Pulmonary artery endothelial cell (primary cell): ENCODE results near the gene ATG9B. TPM values are rescaled to one million over a fixed set of nuclear protein-coding genes. Genes with fewer than 3 reads are reported as not detected.

Experiments
- DNase-seq: peaks from one replicate; pipeline ENCODE4 v3.0.0-alpha.2; 2011; ENCODE audit warnings: low read depth, low spot score
- total RNA-seq: library from RNA; depleted of rRNA; stranded (reverse); fragments of >200 nt; gene quantifications from 2 replicates; pipeline ENCODE4 v1.2.3, GENCODE V29; 2014

The ATG9B gene
- total RNA-seq, 1 donor from 2014 or later: under 0.01 TPM

GRCh38 chr7:150999001-150999400 lies 25.3 kb downstream of the ATG9B start:
- DNase-seq: no peak

DNA sequence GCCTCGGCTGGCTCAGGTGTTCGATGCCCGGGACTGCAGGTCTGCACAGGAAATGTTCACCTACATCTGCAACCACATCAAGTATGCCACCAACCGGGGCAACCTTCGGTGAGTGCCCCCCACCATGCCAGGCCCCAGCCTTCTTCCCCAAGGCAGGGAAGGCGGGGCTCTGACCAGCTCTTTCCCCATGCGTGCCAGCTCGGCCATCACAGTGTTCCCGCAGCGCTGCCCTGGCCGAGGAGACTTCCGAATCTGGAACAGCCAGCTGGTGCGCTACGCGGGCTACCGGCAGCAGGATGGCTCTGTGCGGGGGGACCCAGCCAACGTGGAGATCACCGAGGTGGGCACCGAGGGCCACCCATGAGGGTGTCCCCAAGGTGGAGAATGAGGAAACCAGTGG lies 26.0 kb downstream of the ATG9B start:
- DNase-seq: no peak

- DNase-seq: no peak
Measured at GRCh38 chr7:150997817-150998216, 26.5 kb downstream of the ATG9B start.

DNA sequence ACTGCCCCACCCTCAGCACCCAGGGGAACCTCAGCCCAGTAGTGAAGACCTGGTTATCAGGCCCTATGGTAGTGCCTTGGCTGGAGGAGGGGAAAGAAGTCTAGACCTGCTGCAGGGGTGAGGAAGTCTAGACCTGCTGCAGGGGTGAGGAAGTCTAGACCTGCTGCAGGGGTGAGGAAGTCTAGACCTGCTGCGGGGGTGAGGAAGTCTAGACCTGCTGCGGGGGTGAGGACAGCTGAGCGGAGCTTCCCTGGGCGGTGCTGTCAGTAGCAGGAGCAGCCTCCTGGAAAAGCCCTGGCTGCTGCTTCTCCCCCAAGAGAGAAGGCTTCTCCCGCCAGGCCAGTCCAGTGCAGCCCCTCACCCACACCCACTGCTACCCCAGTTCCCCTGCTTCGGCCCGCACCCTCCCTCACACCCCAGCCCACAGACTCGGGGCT lies 27.2 kb downstream of the ATG9B start:
- DNase-seq: no peak

DNA sequence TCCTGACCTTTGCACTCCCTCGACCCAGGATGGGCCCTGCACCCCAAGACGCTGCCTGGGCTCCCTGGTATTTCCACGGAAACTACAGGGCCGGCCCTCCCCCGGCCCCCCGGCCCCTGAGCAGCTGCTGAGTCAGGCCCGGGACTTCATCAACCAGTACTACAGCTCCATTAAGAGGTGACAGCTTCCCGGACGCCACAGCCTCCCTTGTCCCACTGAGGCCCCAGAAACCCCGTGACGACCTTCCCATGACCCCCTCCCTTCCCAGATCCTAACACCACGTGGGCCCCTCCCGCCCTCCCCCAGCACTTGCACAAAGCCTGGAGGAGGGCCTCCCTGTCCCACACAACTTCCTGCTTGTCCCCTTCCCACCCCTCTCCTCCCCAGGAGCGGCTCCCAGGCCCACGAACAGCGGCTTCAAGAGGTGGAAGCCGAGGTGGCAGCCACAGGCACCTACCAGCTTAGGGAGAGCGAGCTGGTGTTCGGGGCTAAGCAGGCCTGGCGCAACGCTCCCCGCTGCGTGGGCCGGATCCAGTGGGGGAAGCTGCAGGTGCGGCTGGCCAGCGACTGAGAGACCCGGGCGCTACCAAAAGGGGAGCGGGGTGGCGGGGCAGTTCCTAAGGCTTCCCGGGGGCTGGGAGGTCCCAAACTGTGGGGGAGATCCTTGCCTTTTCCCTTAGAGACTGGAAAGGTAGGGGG lies 27.8 kb downstream of the ATG9B start:
- DNase-seq: no peak

DNA sequence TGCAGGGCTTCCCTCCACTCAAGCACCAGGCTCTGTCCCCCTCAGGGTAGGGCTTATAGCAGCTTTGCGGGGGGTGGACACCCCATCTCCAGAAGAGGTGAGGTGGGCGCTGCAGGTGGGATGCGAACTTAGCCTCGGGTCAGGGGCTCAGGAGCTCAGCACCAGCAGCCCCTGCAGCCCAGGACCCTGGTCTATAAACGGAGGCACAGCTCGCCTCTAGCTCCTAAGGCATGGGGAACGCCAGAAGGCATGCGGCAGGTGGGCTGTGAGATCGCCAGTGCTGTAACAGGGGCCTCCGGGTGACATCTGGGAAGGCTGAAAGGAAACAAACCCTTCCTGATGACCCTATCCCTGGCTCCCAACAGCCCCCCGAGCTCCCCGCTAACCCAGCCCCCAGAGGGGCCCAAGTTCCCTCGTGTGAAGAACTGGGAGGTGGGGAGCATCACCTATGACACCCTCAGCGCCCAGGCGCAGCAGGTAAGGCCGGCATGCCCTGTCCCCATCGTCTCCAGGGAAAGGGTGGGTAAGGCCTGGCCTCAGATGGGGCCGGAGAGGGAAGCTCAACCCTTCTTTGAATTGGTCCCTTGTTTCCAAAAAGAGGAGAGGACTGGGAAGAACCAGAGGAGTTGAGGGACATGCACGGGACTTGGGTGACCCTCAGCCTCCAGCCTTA lies 29.3 kb downstream of the ATG9B start:
- DNase-seq: no peak

DNA sequence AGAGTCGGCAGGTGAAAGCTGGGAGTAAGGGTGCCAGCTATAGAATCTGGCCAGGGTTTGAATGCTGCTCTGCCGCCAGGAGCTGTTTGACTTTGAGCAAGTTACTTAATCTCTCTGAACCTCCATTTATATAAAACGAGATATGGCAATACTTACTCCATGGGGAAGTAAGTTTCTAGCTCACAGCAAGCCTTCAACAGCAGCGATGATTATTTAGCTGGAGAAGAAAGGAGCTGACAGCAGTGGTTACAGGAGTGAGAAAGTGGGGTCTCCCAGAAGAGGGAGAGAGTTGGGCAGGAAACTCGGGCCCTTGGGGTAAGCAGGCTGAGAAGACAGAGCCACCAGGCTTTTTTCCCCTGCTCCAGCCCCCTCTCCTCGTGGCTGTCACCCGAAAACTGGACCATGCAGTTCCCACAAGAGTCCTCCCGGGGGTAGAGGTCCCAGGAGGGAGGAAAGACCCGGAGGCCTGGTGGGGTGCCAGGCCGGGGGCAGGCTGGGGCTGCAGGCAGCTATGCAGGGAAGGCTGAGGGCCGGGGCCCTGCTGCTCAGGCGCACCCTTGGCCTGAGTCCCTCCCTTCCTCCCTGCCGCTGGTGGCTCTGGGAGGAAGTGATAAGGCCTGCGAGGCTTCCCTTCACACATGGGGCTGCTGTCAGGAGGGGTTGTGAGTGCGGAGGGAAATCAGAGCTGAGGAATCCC lies 30.0 kb downstream of the ATG9B start:
- DNase-seq: peak; percentile 75

GRCh38 chr7:150993511-150993910 lies 30.8 kb downstream of the ATG9B start:
- peak; percentile 63 for DNase-seq

DNA sequence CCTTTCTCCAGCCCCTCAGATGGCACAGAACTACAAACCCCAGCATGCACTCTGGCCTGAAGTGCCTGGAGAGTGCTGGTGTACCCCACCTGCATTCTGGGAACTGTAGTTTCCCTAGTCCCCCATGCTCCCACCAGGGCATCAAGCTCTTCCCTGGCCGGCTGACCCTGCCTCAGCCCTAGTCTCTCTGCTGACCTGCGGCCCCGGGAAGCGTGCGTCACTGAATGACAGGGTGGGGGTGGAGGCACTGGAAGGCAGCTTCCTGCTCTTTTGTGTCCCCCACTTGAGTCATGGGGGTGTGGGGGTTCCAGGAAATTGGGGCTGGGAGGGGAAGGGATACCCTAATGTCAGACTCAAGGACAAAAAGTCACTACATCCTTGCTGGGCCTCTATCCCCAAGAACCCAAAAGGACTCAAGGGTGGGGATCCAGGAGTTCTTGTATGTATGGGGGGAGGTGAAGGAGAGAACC lies 31.4 kb downstream of the ATG9B start:
- DNase-seq: peak; percentile 61

- DNase-seq: no peak
Measured at GRCh38 chr7:150992051-150992640, 32.1 kb downstream of the ATG9B start.

DNA sequence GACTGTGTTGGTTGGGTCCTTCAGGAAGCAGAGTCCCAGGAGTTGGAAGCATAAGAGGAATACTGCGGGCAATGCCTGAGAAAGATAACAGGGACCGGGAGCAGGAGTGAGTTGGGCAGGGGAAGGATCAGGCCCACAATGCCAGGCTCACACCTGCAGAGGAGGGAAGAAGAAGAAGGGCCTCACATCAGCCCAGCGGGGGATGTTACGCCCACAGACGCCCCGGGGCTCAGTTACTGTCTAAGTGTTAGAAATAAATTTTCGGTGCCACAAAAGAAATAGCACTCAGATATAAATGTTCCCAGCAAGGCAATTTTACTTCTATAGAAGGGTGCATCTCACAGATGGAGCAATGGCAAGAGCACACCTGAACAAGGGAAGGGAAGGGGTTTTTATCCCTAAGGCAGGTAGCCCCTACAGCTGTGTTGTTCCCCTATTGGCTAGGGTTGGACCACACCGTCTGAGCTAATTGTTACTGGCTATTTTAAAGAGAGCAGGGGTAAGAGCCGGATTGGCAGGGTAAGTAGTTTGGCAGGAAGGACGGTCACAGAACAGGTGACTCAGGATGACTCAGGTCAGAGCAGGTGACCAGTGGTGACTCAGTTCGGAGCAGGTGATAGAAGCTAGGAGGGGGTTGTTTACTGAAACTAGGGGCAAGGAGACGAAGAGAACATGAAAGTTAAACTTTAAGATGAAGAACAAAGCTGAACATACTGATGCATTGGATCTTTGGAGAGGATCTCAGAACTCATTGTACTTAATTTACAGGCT lies 33.7 kb downstream of the ATG9B start, which contains the start of gene NOS3:
Gene NOS3 (plus strand): TSS at position 602 of the 771 bp plus-strand sequence. CDS start 2,787 bp downstream, outside the sequence.
- no peak for DNase-seq

- no peak for DNase-seq
Measured at GRCh38 chr7:150989456-150989855, 34.8 kb downstream of the ATG9B start.

GRCh38 chr7:150988230-150989226 lies 35.8 kb downstream of the ATG9B start:
- DNase-seq: peak; percentile 55

DNA sequence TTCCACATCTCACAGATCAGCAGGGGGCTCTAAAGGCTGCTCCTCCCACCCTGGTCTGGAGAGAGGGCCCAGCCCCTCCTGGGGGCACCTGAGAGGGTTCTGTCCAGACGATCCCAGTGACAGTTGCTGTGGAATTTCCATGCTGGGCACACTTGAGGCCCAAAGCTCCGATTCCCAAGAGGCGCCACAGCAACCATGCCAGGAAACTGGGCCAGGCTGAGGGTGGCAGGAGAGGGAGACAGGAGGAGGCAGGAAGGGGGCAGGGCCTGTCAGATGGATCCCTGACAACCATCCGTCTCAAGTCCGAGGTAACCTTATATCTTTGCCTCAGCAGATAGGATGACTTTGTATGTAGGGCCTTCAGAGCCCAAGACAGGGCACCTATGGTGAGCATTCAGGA lies 37.7 kb downstream of the ATG9B start:
- no peak for DNase-seq

DNA sequence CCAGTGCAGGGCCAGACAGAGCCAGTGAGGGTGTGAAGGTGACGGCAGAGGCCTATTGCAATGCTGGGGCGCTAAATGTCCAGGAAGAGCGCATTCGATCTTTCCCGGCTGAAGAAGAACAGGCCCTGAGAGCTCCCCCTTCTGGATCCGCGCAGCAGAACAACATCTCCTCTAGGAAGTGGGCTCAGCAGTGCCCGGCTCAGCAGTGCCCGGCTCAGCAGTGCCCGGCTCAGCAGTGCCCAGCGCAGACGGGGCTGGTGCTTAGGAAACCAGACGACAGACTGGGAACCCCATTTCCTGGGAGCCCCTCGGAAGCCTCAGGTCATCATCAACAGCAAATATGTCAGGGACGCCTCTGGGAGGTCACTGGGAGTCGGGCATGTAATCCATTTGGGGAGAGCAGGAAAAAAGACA lies 38.2 kb downstream of the ATG9B start:
- no peak for DNase-seq

DNA sequence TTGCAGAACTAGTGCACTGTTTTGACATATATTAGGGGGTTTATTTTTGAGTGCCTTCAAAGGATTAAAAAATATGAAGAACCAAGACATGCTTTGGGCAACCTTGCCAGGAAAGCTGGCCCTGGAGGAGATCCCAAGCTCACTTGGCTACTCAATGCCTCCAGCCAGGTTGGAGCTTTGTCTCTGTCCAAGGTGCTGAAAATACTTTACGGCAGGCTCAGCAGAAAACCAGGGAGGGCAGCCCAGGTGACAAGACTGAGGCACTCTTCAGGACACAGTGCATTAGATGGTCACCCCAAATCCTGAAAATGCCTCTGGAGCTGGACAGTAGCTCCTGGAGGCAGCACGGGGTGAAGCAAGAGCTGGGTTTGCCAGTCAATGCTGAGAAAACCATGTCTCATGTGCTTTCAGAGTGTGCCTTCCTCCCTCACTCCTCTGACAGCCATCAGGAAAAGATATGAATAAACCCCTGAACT lies 40.4 kb downstream of the ATG9B start:
- no peak for DNase-seq

- DNase-seq: no peak
Measured at GRCh38 chr7:150982351-150982750, 41.9 kb downstream of the ATG9B start.

GRCh38 chr7:150981644-150982043 lies 42.6 kb downstream of the ATG9B start:
- no peak for DNase-seq

DNA sequence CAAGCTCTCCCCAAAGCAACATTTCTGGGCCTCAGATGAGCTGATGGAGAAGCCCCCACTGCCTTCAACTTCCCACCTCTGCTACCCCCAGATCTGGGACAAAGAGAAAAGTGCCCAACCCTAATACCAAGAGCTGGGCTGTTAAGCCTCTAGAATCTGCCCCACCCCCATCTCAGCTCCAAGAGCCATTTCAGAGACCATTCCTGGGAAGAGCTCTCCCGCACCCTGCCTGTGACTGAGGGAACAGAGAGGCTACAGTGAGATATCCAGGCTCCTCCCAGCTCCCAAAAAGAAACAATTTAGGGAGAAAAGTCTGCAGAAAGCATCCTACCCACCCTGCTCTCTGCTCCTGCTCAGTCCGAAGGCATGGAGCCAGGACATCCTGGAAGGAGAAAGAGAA lies 43.6 kb downstream of the ATG9B start:
- DNase-seq: no peak
